ENCODE measurements around the gene DDX3X. TPM values are rescaled to one million over a fixed set of nuclear protein-coding genes. Genes with fewer than 3 reads are reported as not detected.

DDX3X gene
- total RNA-seq, 1 donor from 2014 or later, result 308 TPM

DNA sequence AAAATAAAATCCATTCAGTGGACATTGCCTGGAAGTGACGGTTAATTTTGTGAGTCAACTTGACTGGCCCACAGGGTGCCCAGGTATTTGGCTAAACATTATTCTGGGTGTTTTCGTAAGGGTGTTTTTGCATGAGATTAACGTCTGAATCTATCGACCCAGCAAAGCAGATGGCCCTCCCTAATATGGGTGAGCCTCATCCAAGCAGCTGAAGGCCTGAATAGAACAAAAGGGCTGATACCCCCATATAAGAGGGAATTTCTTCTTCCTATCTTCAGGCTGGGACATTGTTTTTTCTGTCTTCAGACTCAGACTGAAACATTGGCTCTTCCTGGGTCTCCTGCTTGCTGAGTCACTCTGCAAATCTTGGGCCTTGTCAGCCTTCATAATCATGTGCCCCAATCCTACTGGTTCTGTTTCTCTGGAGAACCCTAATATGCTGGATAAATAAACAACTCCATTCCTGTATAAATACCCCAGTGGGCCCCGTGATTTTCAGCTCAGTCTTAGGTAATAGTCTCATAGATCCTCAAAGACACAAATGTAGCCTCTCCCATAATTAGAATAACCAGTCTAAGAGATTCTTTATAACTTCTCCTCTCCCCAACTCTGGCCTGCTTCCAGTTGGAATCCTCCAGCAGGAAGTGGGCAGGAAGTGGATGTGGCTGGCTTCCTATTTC, 33.1 kb upstream of the DDX3X start:
- TF ChIP-seq, protein P1, sequence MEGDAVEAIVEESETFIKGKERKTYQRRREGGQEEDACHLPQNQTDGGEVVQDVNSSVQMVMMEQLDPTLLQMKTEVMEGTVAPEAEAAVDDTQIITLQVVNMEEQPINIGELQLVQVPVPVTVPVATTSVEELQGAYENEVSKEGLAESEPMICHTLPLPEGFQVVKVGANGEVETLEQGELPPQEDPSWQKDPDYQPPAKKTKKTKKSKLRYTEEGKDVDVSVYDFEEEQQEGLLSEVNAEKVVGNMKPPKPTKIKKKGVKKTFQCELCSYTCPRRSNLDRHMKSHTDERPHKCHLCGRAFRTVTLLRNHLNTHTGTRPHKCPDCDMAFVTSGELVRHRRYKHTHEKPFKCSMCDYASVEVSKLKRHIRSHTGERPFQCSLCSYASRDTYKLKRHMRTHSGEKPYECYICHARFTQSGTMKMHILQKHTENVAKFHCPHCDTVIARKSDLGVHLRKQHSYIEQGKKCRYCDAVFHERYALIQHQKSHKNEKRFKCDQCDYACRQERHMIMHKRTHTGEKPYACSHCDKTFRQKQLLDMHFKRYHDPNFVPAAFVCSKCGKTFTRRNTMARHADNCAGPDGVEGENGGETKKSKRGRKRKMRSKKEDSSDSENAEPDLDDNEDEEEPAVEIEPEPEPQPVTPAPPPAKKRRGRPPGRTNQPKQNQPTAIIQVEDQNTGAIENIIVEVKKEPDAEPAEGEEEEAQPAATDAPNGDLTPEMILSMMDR (IDR thresholded peaks at IDR 0.05; ENCODE audit: unreplicated experiment), result no peak
- no peak for DNase-seq (ENCODE audit: low spot score, unreplicated experiment)

DNA sequence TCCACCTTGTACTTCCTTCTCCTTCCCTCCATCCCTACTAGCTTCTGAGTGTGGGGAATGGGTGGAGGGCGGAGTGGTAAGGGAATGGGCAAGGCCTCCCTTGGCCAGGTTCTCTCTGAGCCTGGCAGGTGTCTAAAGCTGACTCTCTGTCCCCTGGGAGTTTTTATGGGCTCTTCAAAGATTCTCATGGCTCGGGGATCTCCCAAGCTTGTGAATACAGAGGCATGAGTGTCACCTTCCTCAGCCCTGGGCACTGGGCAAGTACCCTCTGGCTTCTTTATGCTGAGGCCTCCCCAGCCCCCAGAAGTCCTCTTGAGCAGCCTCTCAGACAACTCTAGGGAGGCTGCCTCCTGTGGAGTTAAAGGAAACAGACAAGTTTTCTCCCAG, 32.5 kb upstream of the DDX3X start:
- Mint-ChIP-seq H3K27ac (no peak overlapping the region), H3K4me3 (ENCODE audit: low read depth) (no peak overlapping the region), H3K27me3 (no peaks in the 10 kb centered on the region), H3K9me3 (ENCODE audit: low read depth) (peaks cover 14% of the 10 kb centered on the region), H3K36me3 (ENCODE audit: insufficient read depth) (peaks cover 2% of the 10 kb centered on the region), H3K4me1 (ENCODE audit: low read depth) (peaks cover 2% of the 10 kb centered on the region)
- TF ChIP-seq, protein P1 (IDR thresholded peaks at IDR 0.05; ENCODE audit: unreplicated experiment), result no peak
- DNase-seq (ENCODE audit: low spot score, unreplicated experiment), result no peak

More for the DNA sequence above, 33.1 kb upstream of the DDX3X start:
- no peak overlapping the region for H3K27ac Mint-ChIP-seq
- H3K4me3 Mint-ChIP-seq (ENCODE audit: low read depth), result no peak overlapping the region
- peaks cover 15% of the 10 kb centered on the region for H3K9me3 Mint-ChIP-seq (ENCODE audit: low read depth)
- peaks cover 2% of the 10 kb centered on the region for H3K36me3 Mint-ChIP-seq (ENCODE audit: insufficient read depth)
- peaks cover 2% of the 10 kb centered on the region for H3K4me1 Mint-ChIP-seq (ENCODE audit: low read depth)
- H3K27me3 Mint-ChIP-seq, result no peaks in the 10 kb centered on the region

DNA sequence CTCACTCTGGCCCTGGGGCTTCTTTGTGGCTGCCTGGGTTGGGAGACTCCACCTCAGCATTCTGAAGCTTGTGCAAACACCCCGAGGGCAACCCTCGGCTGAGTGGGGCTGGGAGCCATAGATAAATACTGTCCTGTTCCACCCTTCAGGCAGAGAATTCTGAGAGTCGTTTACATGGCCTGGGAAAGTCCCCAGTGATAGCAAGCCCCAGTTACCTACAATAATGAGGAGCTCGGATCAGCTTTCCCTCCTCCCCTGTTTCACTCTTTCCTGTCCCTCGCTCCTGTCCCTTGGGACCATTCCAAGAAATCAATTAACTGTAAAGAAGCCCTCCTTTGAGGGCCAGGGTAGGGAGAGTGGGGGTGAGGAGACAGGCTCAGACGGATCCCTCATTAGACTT, 31.6 kb upstream of the DDX3X start:
- Mint-ChIP-seq H3K27me3 (no peaks in the 10 kb centered on the region), H3K4me3 (ENCODE audit: low read depth) (no peak overlapping the region), H3K4me1 (ENCODE audit: low read depth) (peaks cover 2% of the 10 kb centered on the region), H3K27ac (no peak overlapping the region), H3K9me3 (ENCODE audit: low read depth) (peaks cover 12% of the 10 kb centered on the region), H3K36me3 (ENCODE audit: insufficient read depth) (no peaks in the 10 kb centered on the region)
- DNase-seq (ENCODE audit: low spot score, unreplicated experiment), result no peak
- TF ChIP-seq, protein P1 (IDR thresholded peaks at IDR 0.05; ENCODE audit: unreplicated experiment), result no peak

DNA sequence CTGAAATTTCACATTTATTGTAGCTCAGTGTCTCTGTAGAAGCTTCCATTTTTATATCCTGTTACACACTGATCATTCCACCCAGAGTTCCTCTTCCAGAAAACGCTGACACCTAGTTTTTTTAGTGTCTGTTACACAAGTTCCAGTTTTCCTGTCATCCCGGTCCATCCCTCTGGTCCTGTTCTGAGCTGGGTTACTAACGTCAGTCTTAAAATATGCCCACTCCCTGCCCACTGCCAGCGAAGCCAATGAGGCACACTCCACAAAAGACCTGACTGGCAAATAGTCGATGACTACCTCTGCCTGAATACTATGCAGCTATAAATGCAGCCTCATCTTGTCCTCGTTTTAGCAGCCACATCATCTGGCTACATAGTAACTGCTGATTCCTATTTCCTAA, 30.9 kb upstream of the DDX3X start:
- no peak for DNase-seq (ENCODE audit: low spot score, unreplicated experiment)
- TF ChIP-seq, protein P1 (IDR thresholded peaks at IDR 0.05; ENCODE audit: unreplicated experiment), result no peak
- Mint-ChIP-seq H3K27ac (no peak overlapping the region), H3K4me1 (ENCODE audit: low read depth) (peaks cover 2% of the 10 kb centered on the region), H3K36me3 (ENCODE audit: insufficient read depth) (no peaks in the 10 kb centered on the region), H3K4me3 (ENCODE audit: low read depth) (no peak overlapping the region), H3K27me3 (no peaks in the 10 kb centered on the region), H3K9me3 (ENCODE audit: low read depth) (peaks cover 12% of the 10 kb centered on the region)

DNA sequence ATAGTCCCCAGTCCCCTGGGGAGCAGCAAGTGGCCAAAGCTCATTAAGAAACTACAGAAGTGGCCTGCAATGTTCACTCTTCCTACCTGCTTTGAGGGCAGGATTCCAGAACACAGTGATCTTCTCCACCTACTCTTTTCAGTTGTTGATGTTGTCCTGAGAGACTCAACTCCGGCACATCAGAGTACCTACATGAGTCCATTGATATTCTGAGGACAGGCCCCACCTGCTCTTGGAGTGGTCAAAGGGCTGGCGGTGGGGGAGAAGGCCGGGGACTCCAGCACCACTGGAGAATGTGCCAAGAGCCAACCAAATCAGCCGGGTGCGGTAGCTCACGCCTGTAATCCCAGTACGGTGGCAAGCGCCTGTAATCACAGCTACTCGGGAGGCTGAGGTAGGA, 29.8 kb upstream of the DDX3X start:
- Mint-ChIP-seq H3K4me1 (ENCODE audit: low read depth) (peaks cover 2% of the 10 kb centered on the region), H3K27ac (no peak overlapping the region), H3K27me3 (no peaks in the 10 kb centered on the region), H3K9me3 (ENCODE audit: low read depth) (peaks cover 12% of the 10 kb centered on the region), H3K36me3 (ENCODE audit: insufficient read depth) (no peaks in the 10 kb centered on the region), H3K4me3 (ENCODE audit: low read depth) (no peak overlapping the region)
- TF ChIP-seq, protein P1 (IDR thresholded peaks at IDR 0.05; ENCODE audit: unreplicated experiment), result no peak
- DNase-seq (ENCODE audit: low spot score, unreplicated experiment), result no peak
